ENCODE measurements around the gene PARG.
"Not testable (repeated sequence)": the region's sequence is repeated elsewhere in the genome, so short reads cannot be mapped to it uniquely, and the experiment has no call there.

- TF ChIP-seq, protein P1, sequence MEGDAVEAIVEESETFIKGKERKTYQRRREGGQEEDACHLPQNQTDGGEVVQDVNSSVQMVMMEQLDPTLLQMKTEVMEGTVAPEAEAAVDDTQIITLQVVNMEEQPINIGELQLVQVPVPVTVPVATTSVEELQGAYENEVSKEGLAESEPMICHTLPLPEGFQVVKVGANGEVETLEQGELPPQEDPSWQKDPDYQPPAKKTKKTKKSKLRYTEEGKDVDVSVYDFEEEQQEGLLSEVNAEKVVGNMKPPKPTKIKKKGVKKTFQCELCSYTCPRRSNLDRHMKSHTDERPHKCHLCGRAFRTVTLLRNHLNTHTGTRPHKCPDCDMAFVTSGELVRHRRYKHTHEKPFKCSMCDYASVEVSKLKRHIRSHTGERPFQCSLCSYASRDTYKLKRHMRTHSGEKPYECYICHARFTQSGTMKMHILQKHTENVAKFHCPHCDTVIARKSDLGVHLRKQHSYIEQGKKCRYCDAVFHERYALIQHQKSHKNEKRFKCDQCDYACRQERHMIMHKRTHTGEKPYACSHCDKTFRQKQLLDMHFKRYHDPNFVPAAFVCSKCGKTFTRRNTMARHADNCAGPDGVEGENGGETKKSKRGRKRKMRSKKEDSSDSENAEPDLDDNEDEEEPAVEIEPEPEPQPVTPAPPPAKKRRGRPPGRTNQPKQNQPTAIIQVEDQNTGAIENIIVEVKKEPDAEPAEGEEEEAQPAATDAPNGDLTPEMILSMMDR (IDR thresholded peaks at IDR 0.05; ENCODE audit: insufficient read depth, low read length, poor library complexity, severe bottlenecking): not testable (repeated sequence)
- TF ChIP-seq EZH2phosphoT487 (conservative IDR thresholded peaks at IDR 0.05; ENCODE audit: low read length): not testable (repeated sequence)
These were observed 31.5 kb downstream of the PARG start for GRCh38 chr10:49910295-49910694.
